K562 (cell line): ENCODE measurements around the gene CYCS. TPM values are rescaled to one million over a fixed set of nuclear protein-coding genes. Genes with fewer than 3 reads are reported as not detected.

ENCODE experiments used
- CHD2 ChIP-seq: IDR thresholded peaks from 2 replicates; pipeline ENCODE4 v1.6.1; 2011; ENCODE audit warnings: low read depth, low read length
- ETV5 ChIP-seq: sonication (generic); formaldehyde crosslinking; IDR thresholded peaks from 2 replicates; pipeline ENCODE4 v1.4.0; 2020; ENCODE audit warnings: low read depth, mild to moderate bottlenecking, missing genetic modification reagents
- ETV6 ChIP-seq, 3 experiments: fragments of 150-350 bp in 1 of 3; sonication (generic) in 1 of 3; formaldehyde crosslinking in 1 of 3; IDR thresholded peaks; 2 replicates each; pipeline versions ENCODE4 v1.6.1 to v1.8.0; 2014 to 2022; ENCODE audit warnings: borderline replicate concordance in 2 of 3, low read depth in 2 of 3, antibody characterized with exemption in 1 of 3, low read length in 1 of 3, mild to moderate bottlenecking in 1 of 3, missing genetic modification reagents in 1 of 3
- FOXM1 ChIP-seq, 2 experiments: fragments of 450-650 bp in 1 of 2; sonication (generic) in 1 of 2; formaldehyde crosslinking in 1 of 2; IDR thresholded peaks; 2 replicates each; pipeline versions ENCODE4 v1.6.1 to v1.9.0; 2017 to 2022; ENCODE audit warnings: low read depth in 2 of 2, mild to moderate bottlenecking in 2 of 2, missing genetic modification reagents in 1 of 2, moderate library complexity in 1 of 2
- HDGF ChIP-seq: fragments of 450-650 bp; IDR thresholded peaks from 2 replicates; pipeline ENCODE4 v1.6.1; 2016
- ILK ChIP-seq: fragments of 450-650 bp; IDR thresholded peaks from 2 replicates; pipeline ENCODE4 v1.6.1; 2016; ENCODE audit warnings: missing genetic modification characterization, low read depth, mild to moderate bottlenecking, missing compliant biosample characterization, moderate library complexity, borderline replicate concordance
- KAT2B ChIP-seq: IDR thresholded peaks from one replicate; pipeline ENCODE4 v1.6.1; 2012; ENCODE audit warnings: low read depth, mild to moderate bottlenecking, control low read depth, inconsistent platforms, low read length, moderate library complexity
- MBD2 ChIP-seq: sonication (generic); IDR thresholded peaks from 2 replicates; pipeline ENCODE4 v1.6.1; 2016; ENCODE audit warnings: low read depth, borderline replicate concordance
- MED1 ChIP-seq: sonication (generic); formaldehyde crosslinking; IDR thresholded peaks from 2 replicates; pipeline ENCODE4 v1.8.1; 2023; ENCODE audit warnings: missing genetic modification reagents, borderline replicate concordance
- PPARD ChIP-seq: fragments of 250-450 bp; sonication (Bioruptor Pico); IDR thresholded peaks from 2 replicates; pipeline ENCODE4 v1.8.0; 2022; ENCODE audit warnings: inconsistent platforms, mild to moderate bottlenecking, moderate library complexity
- RB1 ChIP-seq: fragments of 450-650 bp; IDR thresholded peaks from 2 replicates; pipeline ENCODE4 v1.6.1; 2017; ENCODE audit warnings: low read depth, mild to moderate bottlenecking
- ZNF232 ChIP-seq: sonication (generic); formaldehyde crosslinking; IDR thresholded peaks from 2 replicates; pipeline ENCODE4 v1.8.0; 2022; ENCODE audit warnings: mild to moderate bottlenecking, missing genetic modification reagents
- ZNF76 ChIP-seq: fragments of 250-450 bp; sonication (Bioruptor Pico); IDR thresholded peaks from 2 replicates; pipeline ENCODE4 v1.4.0; 2020; ENCODE audit warnings: mild to moderate bottlenecking, moderate library complexity, borderline replicate concordance
- polyA plus RNA-seq, 8 experiments: library from polyadenylated mRNA; depleted of rRNA in 4 of 8; stranded (reverse) in 5 of 8; unstranded in 3 of 8; fragments of >200 nt; fragmentation: Nextera tagmentation in 2 of 8; fragmentation: Illumina TruSeq in 1 of 8; extraction: Ambion mirVana in 2 of 8; extraction: Trizol in 1 of 8; gene quantifications; 2 replicates each; pipeline versions ENCODE4 v1.2.1 to v1.2.3, GENCODE V29; 2011 to 2014; ENCODE audit warnings: inconsistent platforms in 1 of 8, missing spikeins in 1 of 8
- total RNA-seq, 7 experiments: library from RNA; depleted of rRNA in 6 of 7; stranded (reverse); fragments of >200 nt in 6 of 7; fragmentation: Illumina TruSeq in 2 of 7; extraction: Trizol in 2 of 7; gene quantifications; 2 replicates each; pipeline versions ENCODE4 v1.2.1 to v1.2.3, GENCODE V29; 2011 to 2021; ENCODE audit warnings: low replicate concordance in 1 of 7
- TF ChIP-seq, protein P1 (sequence below): sonication (generic); formaldehyde crosslinking; IDR thresholded peaks from 2 replicates; pipeline ENCODE4 v1.8.0; 2022; ENCODE audit warnings: mild to moderate bottlenecking, missing genetic modification reagents
- TF ChIP-seq, protein P2 (sequence below), 2 experiments: IDR thresholded peaks; 2 replicates each; pipeline ENCODE4 v1.6.1; 2011; ENCODE audit warnings: borderline replicate concordance in 1 of 2, control low read depth in 1 of 2, low read depth in 1 of 2, low read length in 1 of 2, mild to moderate bottlenecking in 1 of 2, mixed read lengths in 1 of 2, moderate library complexity in 1 of 2; ENCODE audit not compliant: insufficient read depth in 1 of 2, insufficient read length in 1 of 2, poor library complexity in 1 of 2, severe bottlenecking in 1 of 2; ENCODE audit errors: extremely low read depth in 1 of 2
- TF ChIP-seq, protein P3 (sequence below): sonication (generic); formaldehyde crosslinking; IDR thresholded peaks from 2 replicates; pipeline ENCODE4 v1.8.0; 2022; ENCODE audit warnings: mild to moderate bottlenecking, low read depth, missing genetic modification reagents
- TF ChIP-seq, protein P4 (sequence below), 2 experiments: fragments of 450-650 bp; conservative IDR thresholded peaks; 2 replicates each; pipeline ENCODE4 v1.6.1; 2017; ENCODE audit warnings: mild to moderate bottlenecking in 2 of 2, moderate library complexity in 2 of 2
- TF ChIP-seq, protein P5 (sequence below): IDR thresholded peaks from 2 replicates; pipeline ENCODE4 v1.6.1; 2014; ENCODE audit warnings: antibody characterized with exemption

CYCS gene
- total and polyA plus RNA-seq, 9 of the 15 experiments (the other 6 are each of a cell fraction or from before 2014, with no cell fraction given), result 206 to 1,425 (median 438) TPM

DNA sequence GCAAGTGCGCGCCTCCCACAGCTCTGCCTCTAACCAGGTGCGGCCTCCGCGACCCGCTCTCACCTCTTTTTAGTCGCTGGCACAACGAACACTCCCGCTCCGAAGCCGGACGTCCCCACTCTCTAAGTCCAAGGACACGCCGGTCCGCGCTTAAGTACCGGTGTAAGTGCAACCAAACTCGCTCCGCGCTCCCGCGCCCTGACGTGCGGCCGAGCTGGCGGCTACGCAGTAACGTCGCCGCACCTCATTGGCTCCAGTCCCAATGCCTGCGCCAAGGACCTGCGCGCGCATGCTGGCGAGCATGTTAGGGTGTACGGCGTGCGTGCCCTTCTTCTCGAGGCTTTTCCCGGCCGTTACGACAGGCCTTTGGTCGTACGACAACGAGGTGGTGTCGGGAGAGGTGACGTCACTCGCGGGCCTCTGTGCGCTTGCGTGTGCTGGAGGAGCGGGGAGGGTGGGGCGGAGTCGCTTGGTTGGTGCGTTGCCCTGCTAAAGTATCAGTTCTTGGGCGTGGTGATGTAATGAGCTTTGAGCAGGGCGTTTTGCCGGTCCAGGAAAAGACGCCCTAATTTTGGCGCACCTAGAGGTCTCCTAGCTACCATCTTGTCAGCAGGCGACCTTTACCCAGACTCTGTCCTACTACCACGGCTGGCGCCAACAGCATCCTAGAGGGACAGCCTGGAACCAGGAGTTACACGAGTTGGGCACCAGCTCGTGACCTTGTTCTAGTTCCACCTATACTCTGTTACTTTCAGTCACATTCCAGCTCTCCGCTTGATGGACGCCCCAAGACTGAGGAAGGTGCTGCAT lies at the start of gene CYCS (continued):
- TF ChIP-seq ILK (tag), result no peak
- TF ChIP-seq, protein P1, sequence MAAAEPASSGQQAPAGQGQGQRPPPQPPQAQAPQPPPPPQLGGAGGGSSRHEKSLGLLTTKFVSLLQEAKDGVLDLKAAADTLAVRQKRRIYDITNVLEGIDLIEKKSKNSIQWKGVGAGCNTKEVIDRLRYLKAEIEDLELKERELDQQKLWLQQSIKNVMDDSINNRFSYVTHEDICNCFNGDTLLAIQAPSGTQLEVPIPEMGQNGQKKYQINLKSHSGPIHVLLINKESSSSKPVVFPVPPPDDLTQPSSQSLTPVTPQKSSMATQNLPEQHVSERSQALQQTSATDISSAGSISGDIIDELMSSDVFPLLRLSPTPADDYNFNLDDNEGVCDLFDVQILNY (CRISPR knock-in tag), result peak; percentile 80; the same call in 1 of the 2 replicates
- TF ChIP-seq ZNF76, result 0 out of 2 replicates have a peak, but pooled peaks have one; percentile 13
- peak; percentile 97 for TF ChIP-seq RB1
- TF ChIP-seq MBD2, result peak; percentile 96
- TF ChIP-seq PPARD, result no peak
- TF ChIP-seq, protein P2, sequence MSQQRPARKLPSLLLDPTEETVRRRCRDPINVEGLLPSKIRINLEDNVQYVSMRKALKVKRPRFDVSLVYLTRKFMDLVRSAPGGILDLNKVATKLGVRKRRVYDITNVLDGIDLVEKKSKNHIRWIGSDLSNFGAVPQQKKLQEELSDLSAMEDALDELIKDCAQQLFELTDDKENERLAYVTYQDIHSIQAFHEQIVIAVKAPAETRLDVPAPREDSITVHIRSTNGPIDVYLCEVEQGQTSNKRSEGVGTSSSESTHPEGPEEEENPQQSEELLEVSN (IDR thresholded peaks at IDR 0.05; ENCODE audit: borderline replicate concordance in 1 of 2, extremely low read depth in 1 of 2, insufficient read depth in 1 of 2, insufficient read length in 1 of 2, low read depth in 1 of 2, low read length in 1 of 2, poor library complexity in 1 of 2, severe bottlenecking in 1 of 2), result peak; percentile 88 to 91
- no peak for TF ChIP-seq ZNF232 (CRISPR knock-in tag)
- TF ChIP-seq ETV5 (CRISPR knock-in tag), result peak; percentile 72; the same call in 1 of the 2 replicates
- TF ChIP-seq, protein P3, sequence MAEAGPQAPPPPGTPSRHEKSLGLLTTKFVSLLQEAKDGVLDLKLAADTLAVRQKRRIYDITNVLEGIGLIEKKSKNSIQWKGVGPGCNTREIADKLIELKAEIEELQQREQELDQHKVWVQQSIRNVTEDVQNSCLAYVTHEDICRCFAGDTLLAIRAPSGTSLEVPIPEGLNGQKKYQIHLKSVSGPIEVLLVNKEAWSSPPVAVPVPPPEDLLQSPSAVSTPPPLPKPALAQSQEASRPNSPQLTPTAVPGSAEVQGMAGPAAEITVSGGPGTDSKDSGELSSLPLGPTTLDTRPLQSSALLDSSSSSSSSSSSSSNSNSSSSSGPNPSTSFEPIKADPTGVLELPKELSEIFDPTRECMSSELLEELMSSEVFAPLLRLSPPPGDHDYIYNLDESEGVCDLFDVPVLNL, result peak; percentile 97
- no peak for TF ChIP-seq HDGF
- no peak for TF ChIP-seq KAT2B
- peak; percentile 73 for TF ChIP-seq CHD2
- no peak for TF ChIP-seq MED1 (CRISPR knock-in tag)
- TF ChIP-seq ETV6 (IDR thresholded peaks at IDR 0.05; ENCODE audit: borderline replicate concordance in 1 of 2, low read depth in 2 of 2, low read length in 1 of 2), result 0 out of 4 replicates have a peak, but pooled peaks of 1 of the 2 experiments have one; percentile 24
- TF ChIP-seq ETV6 (CRISPR knock-in tag; IDR thresholded peaks at IDR 0.05; ENCODE audit: borderline replicate concordance), result no peak
- TF ChIP-seq, protein P4, sequence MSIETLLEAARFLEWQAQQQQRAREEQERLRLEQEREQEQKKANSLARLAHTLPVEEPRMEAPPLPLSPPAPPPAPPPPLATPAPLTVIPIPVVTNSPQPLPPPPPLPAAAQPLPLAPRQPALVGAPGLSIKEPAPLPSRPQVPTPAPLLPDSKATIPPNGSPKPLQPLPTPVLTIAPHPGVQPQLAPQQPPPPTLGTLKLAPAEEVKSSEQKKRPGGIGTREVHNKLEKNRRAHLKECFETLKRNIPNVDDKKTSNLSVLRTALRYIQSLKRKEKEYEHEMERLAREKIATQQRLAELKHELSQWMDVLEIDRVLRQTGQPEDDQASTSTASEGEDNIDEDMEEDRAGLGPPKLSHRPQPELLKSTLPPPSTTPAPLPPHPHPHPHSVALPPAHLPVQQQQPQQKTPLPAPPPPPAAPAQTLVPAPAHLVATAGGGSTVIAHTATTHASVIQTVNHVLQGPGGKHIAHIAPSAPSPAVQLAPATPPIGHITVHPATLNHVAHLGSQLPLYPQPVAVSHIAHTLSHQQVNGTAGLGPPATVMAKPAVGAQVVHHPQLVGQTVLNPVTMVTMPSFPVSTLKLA (conservative IDR thresholded peaks at IDR 0.05), result peak; percentile 96 to 98
- TF ChIP-seq, protein P5, sequence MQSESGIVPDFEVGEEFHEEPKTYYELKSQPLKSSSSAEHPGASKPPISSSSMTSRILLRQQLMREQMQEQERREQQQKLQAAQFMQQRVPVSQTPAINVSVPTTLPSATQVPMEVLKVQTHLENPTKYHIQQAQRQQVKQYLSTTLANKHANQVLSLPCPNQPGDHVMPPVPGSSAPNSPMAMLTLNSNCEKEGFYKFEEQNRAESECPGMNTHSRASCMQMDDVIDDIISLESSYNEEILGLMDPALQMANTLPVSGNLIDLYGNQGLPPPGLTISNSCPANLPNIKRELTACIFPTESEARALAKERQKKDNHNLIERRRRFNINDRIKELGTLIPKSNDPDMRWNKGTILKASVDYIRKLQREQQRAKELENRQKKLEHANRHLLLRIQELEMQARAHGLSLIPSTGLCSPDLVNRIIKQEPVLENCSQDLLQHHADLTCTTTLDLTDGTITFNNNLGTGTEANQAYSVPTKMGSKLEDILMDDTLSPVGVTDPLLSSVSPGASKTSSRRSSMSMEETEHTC, result peak; percentile 70
- TF ChIP-seq FOXM1 (IDR thresholded peaks at IDR 0.05; ENCODE audit: low read depth), result peak; percentile 70
- peak; percentile 94 for TF ChIP-seq FOXM1 (CRISPR knock-in tag; IDR thresholded peaks at IDR 0.05; ENCODE audit: low read depth)
